Glomerular visceral epithelial cell (primary cell): Measurements from ENCODE around the gene HSPE1.
"Not testable (repeated sequence)": the region's sequence is repeated elsewhere in the genome, so short reads cannot be mapped to it uniquely, and the experiment has no call there.

Source experiments
- DNase-seq: peaks from one replicate; pipeline ENCODE4 v3.0.0-alpha.2; 2016; ENCODE audit errors: extremely low spot score

HSPE1 gene

DNA sequence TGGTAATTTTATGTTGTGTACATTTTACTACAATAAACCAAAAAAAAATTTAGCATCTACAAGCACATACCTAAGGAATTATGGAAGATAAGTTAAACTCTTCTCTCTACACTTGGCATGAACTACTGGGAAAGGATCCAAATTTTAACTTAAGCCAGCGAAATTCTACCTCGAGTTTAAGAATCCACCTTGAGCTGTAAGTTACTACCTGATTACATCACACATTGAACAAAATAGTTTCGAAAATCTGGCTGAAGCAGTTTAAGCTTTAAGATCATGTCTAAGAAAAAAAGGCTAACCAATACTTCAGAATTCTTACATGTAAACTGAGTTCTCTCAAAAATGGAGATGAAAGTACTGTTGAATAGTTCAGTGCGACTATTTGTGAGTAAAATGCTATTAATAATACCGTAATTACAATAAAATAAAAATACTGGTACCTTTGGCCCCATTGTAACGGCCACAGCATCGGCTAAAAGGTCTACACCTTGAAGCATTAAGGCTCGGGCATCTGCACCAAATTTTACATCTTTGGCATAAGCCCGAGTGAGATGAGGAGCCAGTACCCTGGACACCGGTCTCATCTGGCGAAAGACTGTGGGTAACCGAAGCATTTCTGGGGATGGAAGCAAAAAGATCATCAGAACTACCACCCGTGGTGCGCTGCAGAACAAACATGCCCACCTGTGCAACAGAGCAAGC lies 1.8 kb upstream of the HSPE1 start:
- DNase-seq = no peak

DNA sequence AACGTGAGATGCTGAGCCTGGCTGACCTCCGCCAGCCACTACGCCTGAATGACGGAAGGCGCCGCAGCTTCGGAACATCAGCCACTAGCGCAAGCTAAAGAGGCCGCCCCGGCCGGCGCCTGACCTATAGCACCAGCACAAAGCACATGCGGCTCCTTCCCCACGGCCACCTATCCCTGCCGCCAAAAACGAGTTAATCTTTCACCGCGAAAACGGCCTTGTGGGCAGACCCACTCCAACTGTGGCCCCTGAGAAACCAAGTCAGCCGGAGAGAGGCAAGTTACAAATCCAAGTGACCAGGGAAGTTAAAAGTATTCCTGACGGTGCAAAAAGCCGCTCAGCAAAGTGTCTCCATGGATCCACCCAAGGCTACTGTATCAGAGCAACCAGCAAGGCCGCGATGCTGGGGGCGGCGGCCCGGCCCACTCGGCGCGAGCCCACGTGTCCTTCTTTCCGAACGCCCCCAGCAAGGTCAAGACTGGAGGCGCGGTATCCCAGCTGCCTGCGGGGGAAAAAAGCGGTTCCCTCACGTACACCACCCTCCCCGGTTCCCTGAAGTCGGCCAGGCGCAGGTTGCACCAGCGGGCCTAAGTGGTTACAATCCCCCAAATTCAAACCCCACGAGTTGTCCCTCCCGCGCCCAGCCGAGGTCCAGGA lies 1.1 kb upstream of the HSPE1 start:
- peak; percentile 76 for DNase-seq

DNA sequence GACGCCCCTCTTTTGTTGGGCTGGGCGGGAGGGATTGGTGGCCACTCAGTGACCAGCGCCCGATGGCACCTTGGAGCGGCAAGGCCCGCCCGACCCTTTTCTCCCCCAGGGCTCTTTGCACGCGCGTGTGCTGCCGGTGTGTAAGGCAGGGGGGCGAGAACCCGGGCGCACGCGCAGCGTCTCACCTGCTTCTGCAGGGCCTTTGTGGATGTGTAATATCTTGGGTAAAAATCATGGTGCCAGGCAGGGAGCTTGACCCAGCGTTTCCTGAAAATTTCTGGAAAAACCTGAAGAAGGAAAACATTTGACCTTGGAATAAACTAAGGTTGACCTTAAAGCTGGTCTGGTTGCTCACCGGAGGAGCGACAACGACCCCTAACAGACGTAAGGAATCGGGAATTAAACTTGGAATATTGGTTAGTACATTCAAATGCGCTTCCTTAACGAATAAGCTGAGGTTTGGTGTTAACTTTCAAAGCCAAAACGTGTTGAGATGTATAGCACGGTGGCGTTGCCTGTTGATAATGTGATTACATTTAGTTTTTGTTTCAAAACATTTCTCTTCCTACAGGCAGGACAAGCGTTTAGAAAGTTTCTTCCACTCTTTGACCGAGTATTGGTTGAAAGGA lies 438 bp downstream of the HSPE1 start:
- DNase-seq = no peak

DNA sequence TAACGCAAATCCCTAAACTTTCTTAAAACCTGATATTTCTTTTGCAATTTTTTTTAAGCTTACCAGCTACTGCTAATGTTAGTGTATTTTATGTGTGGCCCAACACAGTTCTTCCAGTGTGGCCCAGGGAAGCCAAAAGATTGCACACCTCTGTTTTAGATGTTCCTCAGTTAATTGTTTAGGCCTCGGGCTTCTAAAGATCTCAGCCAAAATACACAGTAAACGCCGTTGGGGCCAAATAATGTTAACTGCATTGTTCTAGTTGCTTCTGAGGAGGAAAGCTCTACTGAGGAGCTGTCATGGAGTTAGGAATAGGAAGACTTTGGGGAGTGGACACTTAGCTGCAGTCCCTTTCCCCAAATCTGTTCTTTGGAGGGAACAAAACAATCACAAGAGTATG lies 2.0 kb downstream of the HSPE1 start:
- no peak for DNase-seq

DNA sequence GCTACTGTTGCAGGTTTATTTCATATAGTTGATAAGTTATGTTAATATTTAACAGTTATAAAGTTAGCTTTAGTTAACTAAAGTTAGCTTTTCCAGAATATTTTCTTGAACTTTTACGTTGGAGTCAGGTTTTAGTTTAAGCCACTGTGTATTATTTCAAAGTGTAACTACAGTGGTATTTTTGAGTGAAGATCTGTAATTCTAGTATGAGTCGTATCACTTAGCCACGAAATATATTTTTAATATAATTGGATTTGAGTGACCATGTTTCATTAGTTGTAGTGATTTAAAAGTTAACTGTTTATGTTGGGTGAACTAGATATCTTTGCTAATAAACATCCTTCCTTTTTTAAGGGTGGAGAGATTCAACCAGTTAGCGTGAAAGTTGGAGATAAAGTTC lies 2.5 kb downstream of the HSPE1 start:
- DNase-seq = no peak

DNA sequence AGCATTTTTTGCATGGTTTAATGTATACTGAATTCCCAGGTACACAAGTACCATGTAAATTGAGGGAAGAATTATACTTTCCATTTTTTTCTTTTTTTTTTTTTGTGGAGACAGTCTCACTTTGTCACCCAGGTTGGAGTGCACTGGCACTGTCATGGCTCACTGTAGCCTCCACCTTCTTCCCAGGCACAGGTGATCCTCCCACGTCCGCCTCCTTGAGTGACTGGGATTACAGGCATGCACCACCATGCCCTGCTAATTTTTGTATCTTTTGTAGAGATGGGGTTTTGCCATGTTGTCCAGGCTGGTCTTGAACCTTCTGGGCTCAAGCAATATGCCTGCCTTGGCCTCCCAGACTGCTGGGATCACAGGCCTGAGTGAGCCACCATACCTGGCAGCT lies 3.8 kb downstream of the HSPE1 start:
- DNase-seq = no peak

DNA sequence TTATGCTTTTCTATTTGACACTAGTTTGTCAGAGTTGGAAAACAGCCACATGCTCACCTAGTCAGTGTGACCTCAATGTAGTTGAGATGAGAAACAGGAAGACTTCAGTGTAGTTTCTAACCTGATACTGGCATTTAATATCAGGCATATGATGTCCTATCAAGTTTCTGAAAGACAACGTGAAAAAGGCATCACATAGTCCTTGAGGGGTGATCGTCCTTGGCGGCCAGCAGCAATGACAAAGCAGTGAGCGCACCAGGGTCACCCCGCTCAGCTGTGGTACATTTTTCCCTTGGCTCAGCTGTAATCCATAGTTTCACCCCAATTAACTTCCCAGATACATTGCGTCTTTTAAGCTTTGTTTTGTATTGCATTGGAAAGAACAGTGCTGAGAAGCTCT lies 4.3 kb downstream of the HSPE1 start:
- no peak for DNase-seq

DNA sequence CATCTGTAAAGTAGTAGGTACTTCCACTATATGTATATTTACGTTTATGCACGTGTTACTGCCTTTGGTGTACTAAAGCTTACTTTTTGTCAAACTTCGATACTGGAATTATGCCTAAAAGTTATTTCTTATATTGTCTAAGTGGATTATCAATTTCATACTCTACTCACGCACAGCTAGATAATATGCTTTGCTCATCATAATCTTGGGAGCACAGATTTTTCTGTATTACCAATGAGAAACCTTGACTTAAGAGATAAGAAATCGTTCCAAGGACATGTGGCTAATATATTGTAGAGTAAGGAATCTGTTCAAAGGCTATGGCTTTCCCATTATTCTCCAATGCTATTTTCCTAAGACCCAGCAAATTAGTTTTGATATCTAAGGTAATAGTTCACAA lies 6.5 kb downstream of the HSPE1 start:
- no peak for DNase-seq

DNA sequence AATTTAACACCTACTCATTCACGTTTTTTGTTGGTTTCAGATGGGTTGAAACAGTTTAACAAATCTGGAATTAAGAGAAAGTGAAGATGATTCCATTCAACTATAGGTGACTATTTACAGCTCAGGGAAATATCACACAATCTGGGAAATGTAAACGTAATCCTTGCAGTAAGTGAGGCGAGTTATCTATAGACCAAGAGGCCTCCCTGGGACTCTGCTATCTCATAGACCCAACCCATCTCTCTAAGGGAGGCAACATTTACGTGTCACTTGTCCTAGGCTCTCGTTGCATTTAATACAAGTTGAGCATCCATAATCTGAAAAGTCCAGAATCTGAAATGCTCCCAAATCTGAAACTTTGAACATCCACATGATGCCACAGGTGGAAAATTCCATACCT lies 13.7 kb downstream of the HSPE1 start:
- no peak for DNase-seq

DNA sequence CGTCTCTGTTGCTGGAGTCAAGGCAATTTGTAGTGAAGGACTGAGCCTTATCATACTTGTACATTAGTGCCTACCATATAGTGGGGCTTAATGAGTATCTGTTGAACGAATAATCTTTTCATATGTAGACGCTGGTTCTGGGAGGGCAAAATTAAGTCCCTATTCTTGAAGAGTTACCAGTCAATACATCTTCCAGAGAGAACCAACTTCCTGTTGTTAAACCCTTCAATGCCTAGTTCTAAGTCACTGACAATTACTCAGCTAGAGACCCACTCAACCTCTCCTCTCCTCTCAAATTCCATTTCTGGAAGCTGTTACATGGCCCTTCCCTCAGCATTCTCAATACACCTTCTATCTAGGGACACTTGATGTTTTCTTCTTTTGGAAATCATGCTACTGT lies 14.6 kb downstream of the HSPE1 start:
- DNase-seq = no peak

DNA sequence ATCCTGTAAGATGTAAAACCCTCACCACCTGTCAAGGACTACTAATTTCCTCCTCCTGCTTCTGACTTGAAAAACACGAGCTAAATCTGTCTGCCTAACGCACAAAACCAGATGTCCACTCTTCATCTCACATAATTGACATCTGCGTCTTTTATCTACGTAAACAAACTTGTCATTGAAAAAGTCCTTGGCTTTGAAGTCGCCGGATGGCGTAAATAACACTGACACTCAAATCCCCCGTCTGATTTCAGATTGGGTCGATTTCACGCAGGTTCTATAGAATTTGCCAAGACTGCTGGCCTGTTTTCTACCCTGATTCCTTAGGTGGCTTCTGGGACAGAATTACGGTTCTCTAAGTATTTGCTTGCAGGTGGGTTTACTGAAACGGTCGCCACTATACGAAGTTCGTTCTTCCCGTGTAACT lies 15.1 kb downstream of the HSPE1 start:
- DNase-seq = no peak

DNA sequence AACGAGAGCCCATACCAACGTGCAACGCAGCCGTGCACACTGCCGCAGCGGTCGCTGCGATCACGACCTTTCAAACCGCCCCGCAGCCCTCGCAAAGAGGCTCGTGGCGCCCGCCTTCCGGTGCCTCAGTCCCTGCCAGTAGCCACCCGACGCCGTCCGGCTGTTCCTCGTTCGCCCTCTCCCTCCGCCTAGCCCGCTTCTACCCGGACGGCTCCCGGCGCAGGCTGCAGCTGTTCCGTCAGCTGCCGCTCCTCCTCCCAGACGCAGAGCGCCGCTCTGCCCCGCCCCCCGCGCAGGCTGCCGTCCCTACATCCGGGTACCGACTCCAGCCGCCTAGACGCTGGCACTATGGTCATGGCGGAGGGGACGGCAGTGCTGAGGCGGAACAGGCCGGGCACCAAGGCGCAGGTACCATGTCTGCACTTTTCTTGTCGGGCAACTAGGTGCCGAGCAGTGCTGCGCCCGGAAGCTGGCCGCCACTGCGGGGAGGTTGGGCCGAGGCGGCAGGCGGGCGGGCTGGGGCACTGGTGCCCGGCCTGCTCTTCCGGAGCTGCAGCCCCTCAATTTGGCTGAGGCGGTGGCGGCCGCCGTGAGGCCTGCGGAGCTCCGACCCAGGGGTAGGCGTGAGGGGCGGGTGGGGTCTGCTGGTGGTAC lies 15.7 kb downstream of the HSPE1 start, which contains the start of gene MOB4:
TSS of gene MOB4 (plus strand) at position 328 of the 654 bp plus-strand sequence. CDS start at position 349, 21 bp downstream.
- DNase-seq = peak; percentile 97

DNA sequence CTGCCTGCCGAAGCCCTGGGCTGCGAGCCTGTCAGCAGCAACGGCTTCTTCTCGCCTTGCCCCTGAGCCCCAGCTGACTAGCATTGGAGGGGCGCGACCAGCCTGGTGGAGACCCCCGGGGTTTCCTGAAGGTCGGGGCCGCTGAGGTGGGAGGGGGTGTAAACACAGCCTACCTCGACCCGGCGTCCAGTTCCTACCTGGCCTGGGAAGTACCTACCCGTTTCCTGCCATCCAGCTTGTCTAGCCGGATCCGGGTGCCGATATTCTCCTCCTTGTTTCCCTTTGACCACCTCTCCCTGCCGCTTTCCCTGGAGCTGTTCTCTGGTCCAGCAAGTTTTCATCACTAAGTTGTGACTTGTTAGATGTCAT lies 16.2 kb downstream of the HSPE1 start:
- peak; percentile 42 for DNase-seq

DNA sequence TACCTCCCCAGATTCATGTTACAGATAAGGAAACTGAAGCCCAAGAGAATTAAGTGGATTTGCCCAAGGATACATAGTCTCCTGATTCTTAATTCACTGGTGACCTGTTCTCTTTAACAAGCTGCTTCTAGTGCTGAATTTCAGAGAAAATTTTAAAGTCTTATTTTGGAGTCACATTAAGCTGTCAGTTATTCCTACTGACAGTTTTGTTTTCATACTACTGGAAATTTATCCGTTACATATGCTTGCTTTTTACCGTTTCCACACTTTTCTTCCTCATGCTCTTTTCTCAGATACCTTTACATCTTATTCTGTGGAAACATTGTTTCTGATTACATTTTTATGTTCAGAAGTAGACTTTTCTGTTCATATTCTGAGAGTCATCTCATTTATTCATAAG lies 17.0 kb downstream of the HSPE1 start:
- no peak for DNase-seq

DNA sequence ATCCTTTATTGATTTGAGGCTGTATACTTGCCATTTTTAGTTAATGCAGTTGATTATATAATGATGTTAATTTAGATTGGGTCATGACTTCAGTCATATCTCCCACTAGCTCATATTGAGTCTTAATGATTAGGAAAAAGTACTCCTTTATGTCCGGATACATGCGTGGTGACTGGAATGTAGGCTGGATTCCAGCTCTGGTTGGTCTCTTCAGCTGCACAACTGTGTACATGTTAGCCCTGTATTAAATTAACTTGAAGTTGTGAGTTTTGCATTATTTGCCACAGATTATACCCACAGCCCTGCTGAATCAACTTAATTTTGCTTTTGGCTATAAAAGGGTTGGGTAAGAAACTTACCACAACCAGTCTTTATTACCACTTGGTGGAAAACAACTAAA lies 38.2 kb downstream of the HSPE1 start:
- no peak for DNase-seq

DNA sequence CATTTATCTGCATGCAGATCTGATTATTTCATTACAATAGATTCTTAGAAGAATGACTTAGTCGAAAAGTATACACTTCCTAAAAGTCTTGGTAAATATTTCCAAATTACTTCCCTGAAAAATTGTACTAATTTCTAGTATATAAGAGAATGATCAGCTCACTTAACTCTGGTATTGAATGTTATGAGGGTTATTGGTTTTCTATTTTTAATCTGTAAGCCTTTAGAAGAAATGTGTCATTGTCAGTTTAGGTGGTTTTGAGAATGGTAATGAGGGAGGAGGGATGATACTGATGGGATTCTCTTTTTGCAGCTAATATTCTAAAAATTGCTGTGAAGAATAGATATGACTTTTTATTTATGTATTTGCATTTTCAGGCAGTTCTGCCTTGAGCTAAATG lies 39.6 kb downstream of the HSPE1 start:
- DNase-seq = no peak

DNA sequence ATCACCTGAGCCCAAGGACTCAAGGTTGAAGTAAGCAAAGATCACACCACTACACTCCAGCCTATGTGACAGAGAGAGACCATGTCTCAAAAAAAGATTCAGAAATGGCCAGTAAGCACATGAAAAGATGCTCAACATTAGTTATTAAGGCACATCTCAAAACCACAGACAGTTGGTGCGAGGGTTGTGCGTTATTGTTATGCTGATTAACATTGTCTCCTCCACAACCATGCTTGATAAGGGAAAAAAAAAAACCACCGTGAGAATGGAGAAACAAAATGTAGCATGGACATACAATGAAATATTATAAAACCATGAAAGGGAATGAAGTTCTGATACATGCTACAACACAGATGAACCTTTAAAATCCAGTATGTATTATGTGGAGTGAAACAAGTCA lies 43.0 kb downstream of the HSPE1 start:
- no peak for DNase-seq

DNA sequence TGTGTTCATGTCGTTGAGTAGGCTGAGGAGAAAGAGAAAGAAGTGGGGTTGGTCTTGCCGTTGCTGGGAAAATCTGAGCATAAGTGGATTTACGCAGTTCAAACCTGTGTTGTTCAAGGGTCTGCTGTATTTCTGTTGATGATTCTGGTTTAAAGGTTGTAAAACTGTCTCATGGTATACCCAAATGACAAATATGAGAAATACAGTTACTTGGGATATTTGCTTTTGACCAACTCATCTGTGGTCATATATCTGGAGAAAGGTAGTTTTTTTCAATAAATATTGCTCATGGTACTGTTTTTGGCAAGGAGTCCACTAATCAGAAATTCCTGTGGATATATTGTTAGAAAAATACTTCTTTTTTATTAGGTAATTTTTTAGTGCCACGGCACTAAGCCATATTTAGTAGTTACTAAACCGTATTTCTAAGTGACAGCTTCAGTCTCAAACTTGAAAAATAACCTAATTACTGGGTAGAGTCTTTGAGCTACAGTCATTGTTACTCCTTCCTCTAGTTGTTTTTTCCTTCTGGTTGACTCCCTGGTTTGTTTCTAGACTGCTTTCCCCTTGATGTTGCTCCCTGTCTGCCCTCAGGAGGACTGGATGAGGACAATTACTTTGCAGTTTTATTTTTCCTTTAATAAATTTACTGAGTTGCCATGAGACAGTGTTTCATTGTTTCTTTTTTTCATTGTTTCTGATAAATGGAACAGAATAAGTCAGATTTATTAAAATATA lies 47.2 kb downstream of the HSPE1 start:
- no peak for DNase-seq

DNA sequence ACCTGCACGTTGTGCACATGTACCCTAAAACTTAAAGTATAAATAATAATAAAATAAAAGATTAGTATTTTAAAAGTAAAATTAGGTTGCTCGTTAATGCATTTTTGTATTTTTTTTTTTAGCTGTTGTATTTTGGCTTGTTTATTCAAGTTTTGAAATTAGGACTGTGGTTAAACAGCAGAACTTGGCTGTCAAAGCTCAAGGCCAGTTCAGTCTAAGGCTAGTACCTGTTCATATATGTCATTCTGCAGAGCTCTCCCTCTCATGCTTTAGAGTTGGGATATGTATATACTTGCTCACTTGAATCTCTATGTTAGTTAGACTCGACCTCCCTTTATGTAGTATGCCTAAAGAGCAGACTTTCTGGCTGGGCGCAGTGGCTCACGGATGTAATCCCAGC lies 48.4 kb downstream of the HSPE1 start:
- no peak for DNase-seq

DNA sequence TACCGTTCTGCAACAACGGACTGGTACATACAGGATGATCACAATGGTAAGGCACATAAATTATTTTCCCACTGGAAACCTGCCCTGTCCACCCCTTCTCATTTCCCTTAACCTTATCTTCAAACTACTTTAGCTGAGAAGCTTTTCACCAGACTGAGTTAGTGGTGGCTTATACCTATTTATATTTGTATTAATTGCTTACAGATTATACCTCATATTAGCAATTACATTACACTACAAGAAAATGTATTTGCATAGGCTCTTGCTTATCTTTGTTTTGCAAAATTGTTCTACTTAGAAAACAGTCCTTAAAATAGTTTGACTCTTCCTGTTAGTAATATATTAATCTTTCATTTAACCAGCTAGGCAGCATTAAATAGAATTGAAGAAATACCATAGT lies 51.1 kb downstream of the HSPE1 start:
- DNase-seq = not testable (repeated sequence)
